IPS-20b (cell line): ENCODE data around the gene NEMP1.

ENCODE experiments used
- H3K27ac ChIP-seq: one replicate; pipeline ENCODE4 v1.5.1; 2013; ENCODE audit warnings: low read length
- H3K27me3 ChIP-seq: 2 replicates; pipeline ENCODE4 v1.6.1; 2013; ENCODE audit warnings: mild to moderate bottlenecking, low read length, inconsistent platforms; ENCODE audit not compliant: insufficient read depth
- H3K36me3 ChIP-seq: 2 replicates; pipeline ENCODE4 v1.6.1; 2013; ENCODE audit warnings: low read depth, mild to moderate bottlenecking, inconsistent platforms, low read length, moderate library complexity; ENCODE audit not compliant: insufficient read depth
- H3K4me1 ChIP-seq: 2 replicates; pipeline ENCODE4 v1.6.1; 2013; ENCODE audit warnings: mild to moderate bottlenecking, control low read depth, inconsistent platforms, low read length, moderate library complexity; ENCODE audit not compliant: insufficient read depth
- H3K4me3 ChIP-seq: 2 replicates; pipeline ENCODE4 v1.5.1; 2013; ENCODE audit warnings: mild to moderate bottlenecking, low read length, inconsistent platforms
- H3K9ac ChIP-seq: 2 replicates; pipeline ENCODE4 v1.6.1; 2013; ENCODE audit warnings: low read depth, mild to moderate bottlenecking, inconsistent platforms, low read length, moderate library complexity
- H3K9me3 ChIP-seq: 2 replicates; pipeline ENCODE4 v1.6.1; 2013; ENCODE audit warnings: mild to moderate bottlenecking, low read depth, low read length, inconsistent platforms; ENCODE audit not compliant: insufficient read depth

The NEMP1 gene

DNA sequence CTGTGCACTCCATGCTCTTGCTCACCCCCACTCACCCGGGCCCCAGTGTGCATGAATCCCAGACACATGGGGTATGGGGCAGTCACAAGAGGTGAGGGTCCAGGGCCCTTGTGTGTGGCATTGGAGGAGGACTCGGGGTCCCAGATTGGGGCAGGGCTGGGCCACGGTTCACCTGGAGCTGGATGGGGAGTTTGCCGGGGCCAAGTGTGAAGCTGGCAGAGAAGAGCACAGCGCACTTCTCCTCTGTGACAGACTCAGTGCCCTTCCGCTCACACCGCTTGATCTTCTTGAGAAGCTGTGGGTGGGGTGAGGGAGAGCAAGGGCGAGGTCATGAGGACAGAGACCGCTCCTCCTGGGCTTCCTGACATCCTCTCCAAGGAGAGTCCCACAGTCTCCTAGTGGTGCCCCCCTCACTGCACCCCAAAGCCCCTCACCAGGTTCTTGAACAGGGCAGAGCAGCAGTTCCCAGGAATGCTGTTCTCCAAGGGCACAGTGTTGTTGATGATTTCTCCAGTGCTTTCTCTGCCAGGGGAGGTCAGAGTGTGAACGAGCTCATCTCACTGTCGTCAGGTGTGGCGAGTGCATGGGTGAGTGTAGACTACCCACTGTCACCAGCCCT, 25.8 kb upstream of the NEMP1 start:
- Histone ChIP-seq H3K4me1 (peaks cover under 1% of the 10 kb centered on the region; the same call in 1 of the 2 replicates), H3K4me3 (no peak overlapping the region), H3K9ac (no peak overlapping the region), H3K36me3 (peaks cover 29% of the 10 kb centered on the region), H3K27me3 (no peaks in the 10 kb centered on the region), H3K9me3 (no peaks in the 10 kb centered on the region), H3K27ac (no peak overlapping the region)

DNA sequence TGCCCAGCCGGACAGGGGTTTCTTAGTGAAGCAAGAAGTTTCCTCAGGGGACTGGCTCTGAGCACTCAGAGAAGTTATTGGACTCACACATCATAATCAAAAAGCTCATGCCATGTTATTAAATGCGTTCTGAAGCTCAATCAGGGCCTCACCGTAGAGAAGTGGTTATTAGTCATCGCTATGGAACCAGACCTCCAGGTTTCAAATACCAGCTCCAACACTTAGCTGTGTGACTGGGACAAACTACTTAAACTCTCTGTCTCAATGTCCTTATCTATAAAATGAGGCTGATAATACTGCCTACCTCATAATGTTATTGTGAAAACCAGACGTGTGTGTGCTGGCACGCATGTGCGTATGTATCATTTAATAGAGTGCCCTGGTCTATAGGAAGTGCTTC, 25.3 kb upstream of the NEMP1 start:
- Histone ChIP-seq H3K4me1 (no peaks in the 10 kb centered on the region), H3K9ac (no peak overlapping the region), H3K9me3 (no peaks in the 10 kb centered on the region), H3K36me3 (peaks cover 29% of the 10 kb centered on the region), H3K27me3 (no peaks in the 10 kb centered on the region), H3K4me3 (no peak overlapping the region), H3K27ac (no peak overlapping the region)

GRCh38 chr12:57101892-57102695, 23.5 kb upstream of the NEMP1 start:
- Histone ChIP-seq H3K9me3 (no peaks in the 10 kb centered on the region), H3K9ac (no peak overlapping the region), H3K4me3 (no peak overlapping the region), H3K27ac (no peak overlapping the region), H3K27me3 (no peaks in the 10 kb centered on the region), H3K4me1 (no peaks in the 10 kb centered on the region), H3K36me3 (peaks cover 23% of the 10 kb centered on the region)

DNA sequence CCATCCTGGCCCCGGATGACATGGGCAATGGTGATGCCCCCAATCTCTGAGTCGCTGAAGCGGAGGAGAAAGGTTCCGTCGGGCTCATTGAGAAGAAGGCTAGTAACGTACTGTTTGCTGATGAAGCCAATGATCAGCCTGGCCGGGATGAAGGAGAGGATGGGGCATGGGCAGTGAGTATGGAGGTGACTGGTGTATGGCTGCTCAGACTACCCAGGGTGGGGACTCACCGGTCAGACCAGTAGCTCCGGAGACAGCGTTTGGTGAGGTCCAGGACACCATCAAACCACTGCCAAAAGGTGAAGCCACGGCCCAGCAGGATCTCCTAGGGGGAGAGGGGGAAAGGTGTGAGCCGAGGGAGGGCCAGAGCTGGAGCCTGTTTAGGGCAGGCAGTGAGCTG, 21.2 kb upstream of the NEMP1 start:
- Histone ChIP-seq H3K27me3 (no peaks in the 10 kb centered on the region), H3K9ac (no peak overlapping the region), H3K27ac (no peak overlapping the region), H3K9me3 (no peaks in the 10 kb centered on the region), H3K4me1 (no peaks in the 10 kb centered on the region), H3K36me3 (peaks cover 29% of the 10 kb centered on the region), H3K4me3 (no peak overlapping the region)

DNA sequence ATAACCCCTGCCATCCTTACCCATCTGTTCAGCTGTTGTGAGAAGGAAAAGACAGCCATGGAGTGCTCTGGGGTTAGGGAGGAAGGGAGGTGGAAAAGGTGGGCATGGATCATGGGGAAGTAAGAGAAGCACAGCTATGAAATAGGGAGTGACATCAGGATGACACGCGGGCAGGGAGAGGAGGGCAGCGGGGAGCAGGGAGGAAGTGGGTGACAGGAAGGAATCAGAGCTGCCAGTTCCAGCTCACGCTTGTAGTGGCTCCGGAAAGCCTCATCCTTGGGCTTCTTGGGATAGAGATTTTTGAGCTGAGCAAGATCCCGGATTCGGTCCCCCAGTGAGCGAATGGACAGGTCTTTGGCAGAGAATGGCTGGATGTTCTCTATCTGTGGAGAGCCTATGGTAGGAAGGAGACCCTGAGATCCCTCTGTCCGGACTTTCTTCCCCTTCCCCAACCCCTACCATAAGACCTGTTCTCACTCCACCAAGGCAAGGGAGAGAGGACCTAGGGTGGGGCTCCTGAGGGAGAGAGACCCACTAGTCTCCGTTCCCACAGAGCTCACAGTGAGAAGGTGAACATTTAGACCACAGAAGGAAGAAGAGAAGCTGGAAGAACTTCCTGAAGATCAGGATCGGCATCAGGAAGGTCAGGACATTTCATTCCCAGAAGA, 20.6 kb upstream of the NEMP1 start:
- Histone ChIP-seq H3K4me3 (no peak overlapping the region), H3K9ac (no peak overlapping the region), H3K27me3 (no peaks in the 10 kb centered on the region), H3K9me3 (no peaks in the 10 kb centered on the region), H3K27ac (no peak overlapping the region), H3K36me3 (peaks cover 30% of the 10 kb centered on the region), H3K4me1 (peaks cover 5% of the 10 kb centered on the region; the same call in 1 of the 2 replicates)

- no peaks in the 10 kb centered on the region for H3K9me3 ChIP-seq
- H3K27ac ChIP-seq = no peak overlapping the region
- peaks cover 30% of the 10 kb centered on the region for H3K36me3 ChIP-seq
- no peaks in the 10 kb centered on the region for H3K27me3 ChIP-seq
- no peak overlapping the region for H3K4me3 ChIP-seq
- H3K4me1 ChIP-seq = peaks cover 7% of the 10 kb centered on the region; the same call in 1 of the 2 replicates
- no peak overlapping the region for H3K9ac ChIP-seq
Observed at GRCh38 chr12:57098546-57098945, 20.0 kb upstream of the NEMP1 start.

- Histone ChIP-seq H3K27ac (no peak overlapping the region), H3K9me3 (no peaks in the 10 kb centered on the region), H3K27me3 (no peaks in the 10 kb centered on the region), H3K4me3 (no peak overlapping the region), H3K36me3 (peaks cover 40% of the 10 kb centered on the region), H3K4me1 (peaks cover 7% of the 10 kb centered on the region; the same call in 1 of the 2 replicates), H3K9ac (no peak overlapping the region)
Observed at GRCh38 chr12:57097554-57097835, 18.9 kb upstream of the NEMP1 start.

DNA sequence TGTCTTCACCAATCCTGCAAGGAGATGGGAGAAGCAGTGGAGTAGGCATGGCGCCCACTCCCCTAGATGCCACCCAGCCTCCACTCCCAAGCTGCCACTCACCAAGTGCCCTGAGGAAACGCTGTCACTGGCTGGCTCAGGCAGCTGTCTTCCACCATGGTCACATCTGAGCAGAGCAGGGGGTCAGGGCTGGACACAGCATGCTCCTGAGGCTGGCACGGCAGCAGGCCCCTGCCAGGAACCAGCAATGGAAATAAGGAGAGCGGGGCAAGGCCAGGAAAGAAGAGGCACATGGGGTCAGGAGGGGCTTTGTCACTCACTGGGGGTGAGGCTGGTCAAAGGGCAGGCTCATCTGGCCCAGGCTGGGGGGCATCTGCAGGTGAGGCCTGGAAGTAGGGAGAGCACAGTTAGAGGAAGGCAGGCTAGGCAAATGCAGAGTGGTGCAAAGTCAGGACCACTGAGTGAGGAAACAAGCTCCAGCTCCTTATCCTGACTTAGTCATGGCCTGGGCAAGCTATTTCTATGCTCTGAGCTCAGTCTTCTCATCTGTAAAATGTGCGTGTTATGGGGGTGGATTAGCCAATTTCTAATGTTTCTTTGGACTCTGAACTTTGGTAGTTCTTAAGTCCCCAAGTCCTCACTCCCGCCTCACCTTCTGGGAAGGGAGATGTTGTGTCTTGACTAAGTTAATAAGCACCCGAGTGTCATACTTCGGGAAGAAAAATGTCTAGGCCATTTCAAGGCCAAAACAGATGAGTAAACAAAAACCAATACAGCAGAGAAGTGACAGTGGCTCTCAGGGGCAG, 18.4 kb upstream of the NEMP1 start:
- H3K9ac ChIP-seq = no peak overlapping the region
- no peak overlapping the region for H3K27ac ChIP-seq
- H3K4me1 ChIP-seq = peaks cover 7% of the 10 kb centered on the region; the same call in 1 of the 2 replicates

DNA sequence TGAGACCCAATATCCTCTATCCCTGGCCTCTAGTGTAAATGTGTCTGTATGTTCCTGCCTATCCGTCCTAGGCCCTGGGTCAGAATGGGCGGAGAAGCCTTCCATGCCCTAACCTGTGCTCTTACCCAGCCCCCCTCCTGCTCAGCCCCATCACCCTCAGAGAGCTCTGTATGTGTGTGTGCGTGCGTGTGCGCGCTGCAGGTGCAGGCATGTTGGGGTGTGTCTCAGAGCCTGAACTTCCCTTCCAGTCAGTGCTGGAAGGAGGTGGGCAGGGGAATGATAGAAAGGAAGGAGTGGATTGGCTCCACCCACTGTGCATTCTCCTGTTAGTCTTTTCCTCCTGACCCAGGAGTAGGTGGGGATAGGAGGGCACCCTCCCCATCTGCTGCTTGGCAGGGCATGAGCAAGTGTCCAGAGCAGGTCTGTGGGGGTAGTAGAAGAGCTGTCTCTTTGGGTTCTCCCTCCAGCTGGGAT, 17.5 kb upstream of the NEMP1 start:
- Histone ChIP-seq H3K9ac (no peak overlapping the region), H3K4me1 (peaks cover 7% of the 10 kb centered on the region; the same call in 1 of the 2 replicates), H3K9me3 (no peaks in the 10 kb centered on the region), H3K27ac (no peak overlapping the region), H3K27me3 (no peaks in the 10 kb centered on the region), H3K4me3 (no peak overlapping the region), H3K36me3 (peaks cover 54% of the 10 kb centered on the region)

More for the DNA sequence above, 18.4 kb upstream of the NEMP1 start:
- Histone ChIP-seq H3K36me3 (peaks cover 46% of the 10 kb centered on the region), H3K9me3 (no peaks in the 10 kb centered on the region), H3K27me3 (no peaks in the 10 kb centered on the region), H3K4me3 (no peak overlapping the region)

DNA sequence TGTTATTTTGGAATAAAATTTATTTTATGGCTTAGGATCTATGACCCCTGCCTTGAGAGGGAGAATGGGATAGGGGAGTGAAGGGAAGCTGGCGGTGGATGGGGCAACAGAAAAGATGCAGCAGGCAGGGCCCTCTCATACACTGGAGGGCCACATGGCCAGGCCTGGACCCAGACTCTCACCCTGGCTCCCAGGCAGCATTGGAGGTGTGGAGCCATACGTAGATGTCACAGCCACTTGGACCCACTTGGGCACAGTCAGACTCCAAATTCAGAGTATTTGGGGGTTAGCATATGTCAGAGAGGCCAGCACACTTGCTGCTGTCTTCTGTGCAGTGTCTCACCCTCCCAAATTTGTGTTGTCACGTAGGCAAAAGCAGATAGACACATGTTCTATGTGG, 16.8 kb upstream of the NEMP1 start:
- Histone ChIP-seq H3K27me3 (no peaks in the 10 kb centered on the region), H3K9ac (no peak overlapping the region), H3K4me3 (no peak overlapping the region), H3K27ac (no peak overlapping the region), H3K9me3 (no peaks in the 10 kb centered on the region), H3K36me3 (peaks cover 56% of the 10 kb centered on the region), H3K4me1 (peaks cover 10% of the 10 kb centered on the region; the same call in 1 of the 2 replicates)
